Left forelimb (tissue), 1 donor: ENCODE results near the gene ATF4.

ENCODE experiments used
- DNase-seq: peaks from one replicate; pipeline ENCODE4 v3.0.0-alpha.2; 2018; ENCODE audit warnings: low spot score

Gene ATF4, protein sequence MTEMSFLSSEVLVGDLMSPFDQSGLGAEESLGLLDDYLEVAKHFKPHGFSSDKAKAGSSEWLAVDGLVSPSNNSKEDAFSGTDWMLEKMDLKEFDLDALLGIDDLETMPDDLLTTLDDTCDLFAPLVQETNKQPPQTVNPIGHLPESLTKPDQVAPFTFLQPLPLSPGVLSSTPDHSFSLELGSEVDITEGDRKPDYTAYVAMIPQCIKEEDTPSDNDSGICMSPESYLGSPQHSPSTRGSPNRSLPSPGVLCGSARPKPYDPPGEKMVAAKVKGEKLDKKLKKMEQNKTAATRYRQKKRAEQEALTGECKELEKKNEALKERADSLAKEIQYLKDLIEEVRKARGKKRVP

DNA sequence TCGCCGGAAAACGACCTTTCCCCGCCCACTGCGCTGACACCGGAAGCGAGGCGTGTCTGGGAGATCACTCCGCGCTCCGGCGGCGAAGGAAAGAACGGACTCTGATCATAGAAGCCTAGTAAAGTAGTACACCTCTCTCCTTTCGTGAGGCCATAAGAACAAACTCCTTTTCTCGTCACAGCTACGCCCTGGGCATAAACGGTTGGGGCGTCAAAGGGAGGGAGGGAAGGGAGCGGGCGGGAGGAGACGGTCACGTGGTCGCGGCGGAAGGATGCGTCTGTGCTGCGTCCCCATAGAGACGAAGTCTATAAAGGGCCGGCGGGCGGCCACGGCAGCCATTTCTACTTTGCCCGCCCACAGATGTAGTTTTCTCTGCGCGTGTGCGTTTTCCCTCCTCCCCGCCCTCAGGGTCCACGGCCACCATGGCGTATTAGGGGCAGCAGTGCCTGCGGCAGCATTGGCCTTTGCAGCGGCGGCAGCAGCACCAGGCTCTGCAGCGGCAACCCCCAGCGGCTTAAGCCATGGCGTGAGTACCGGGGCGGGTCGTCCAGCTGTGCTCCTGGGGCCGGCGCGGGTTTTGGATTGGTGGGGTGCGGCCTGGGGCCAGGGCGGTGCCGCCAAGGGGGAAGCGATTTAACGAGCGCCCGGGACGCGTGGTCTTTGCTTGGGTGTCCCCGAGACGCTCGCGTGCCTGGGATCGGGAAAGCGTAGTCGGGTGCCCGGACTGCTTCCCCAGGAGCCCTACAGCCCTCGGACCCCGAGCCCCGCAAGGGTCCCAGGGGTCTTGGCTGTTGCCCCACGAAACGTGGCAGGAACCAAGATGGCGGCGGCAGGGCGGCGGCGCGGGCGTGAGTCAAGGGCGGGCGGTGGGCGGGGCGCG, at the start of gene ATF4:
Gene ATF4, plus strand, starts transcription at position 337 of the 880 bp plus-strand sequence. CDS start 884 bp downstream, outside the sequence.
- DNase-seq = peak; percentile 87

DNA sequence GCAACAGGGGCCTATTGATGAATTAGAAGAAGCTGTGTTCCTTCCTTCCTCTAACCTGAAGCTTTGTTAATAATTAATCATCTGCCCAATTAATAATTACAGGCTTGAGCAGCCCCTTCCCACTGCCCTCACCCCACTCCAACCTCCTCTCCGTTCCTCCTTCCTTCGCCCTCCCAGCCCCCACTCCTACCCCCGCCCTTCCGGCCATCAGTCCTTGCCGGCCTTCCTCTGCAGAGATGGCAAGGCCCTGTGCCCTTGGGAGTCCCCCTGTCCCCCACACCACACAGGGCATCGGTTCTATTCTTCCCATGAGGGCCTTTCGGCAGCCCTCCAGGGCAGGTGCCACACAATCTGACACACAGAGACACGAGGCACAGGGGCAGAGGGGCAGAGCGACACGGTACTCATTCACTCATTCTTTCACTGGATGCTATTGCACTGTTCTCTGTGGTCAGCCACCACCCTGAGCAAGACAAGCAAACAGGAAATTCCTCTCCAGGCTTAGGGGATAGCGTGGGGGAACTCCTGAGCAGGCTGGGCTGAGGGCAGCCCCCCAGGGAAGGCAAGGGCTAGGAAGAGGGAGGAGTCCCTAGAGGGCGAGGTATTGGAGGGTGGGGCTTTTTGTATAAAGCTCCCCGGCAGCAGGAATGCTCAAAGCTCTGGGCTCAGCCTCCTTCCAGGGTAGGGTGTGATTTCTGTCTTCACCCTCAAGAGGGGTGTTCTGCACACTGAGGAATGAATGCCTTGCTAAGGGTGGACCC, 48.8 kb upstream of the ATF4 start:
- no peak for DNase-seq

DNA sequence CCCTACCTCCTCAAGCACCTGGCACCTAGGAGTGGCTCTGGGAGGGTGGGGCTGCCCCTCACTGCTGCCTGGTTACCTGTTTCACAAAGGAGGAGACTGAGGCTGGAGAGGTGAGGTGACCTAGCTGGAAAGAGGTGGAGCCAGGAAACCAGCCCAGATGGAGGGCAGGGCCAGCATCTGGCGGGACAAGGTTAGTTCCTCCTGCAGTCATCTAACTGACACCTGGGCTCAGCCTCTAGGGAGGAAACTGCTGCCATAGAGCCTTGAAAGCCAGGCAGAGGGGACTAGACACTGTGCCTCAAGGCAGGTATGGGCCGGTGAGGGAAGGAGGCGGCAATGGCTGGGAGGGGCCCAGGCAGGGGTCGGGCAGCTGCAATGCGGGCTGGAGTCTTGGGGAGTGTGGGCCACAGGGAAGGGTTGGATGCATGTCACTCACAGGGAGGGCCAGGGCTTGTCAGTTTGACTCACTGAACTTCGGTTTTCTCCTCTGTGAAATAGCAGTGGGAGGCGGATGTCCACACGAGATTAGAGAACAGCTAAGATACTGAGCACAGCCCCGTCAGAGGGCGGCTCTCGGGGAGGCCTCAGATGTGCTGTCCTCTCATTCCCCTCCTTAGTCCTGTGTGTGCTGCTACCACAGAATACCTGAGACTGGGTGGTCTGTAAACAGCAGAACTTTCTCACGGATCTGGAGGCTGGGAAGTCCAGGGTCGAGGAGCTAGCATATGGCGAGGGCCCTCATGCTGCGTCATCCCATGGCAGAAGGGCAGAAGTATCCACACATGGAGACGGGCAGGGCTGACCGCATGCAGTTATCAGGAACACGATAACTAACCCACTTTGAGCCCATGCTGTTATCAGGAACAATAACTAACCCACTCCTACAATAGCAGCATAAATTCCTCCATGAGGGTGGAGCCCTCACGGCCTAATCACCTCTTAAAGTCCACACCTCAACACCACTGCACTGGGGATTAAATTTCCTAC, 47.5 kb upstream of the ATF4 start:
- no peak for DNase-seq

DNA sequence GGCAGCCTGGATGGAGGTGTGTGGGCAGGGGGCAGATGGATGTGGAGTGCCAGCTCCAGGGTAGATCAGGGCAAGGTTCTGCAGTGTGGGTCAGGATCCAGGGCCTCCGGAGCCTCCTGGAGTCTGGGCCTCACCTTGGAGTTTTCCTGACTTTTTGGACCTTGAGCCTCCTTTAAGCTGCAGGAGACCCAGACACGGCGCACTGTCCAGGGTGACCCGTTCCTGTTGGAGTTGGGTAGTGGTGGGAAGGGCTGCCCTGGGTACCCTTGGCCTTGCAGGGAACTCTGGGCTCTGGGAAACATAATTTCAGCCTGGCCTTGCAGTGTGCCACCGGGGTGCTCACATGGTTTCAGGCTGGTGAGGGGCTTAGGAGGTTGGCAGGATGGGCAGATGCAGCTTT, 46.5 kb upstream of the ATF4 start:
- DNase-seq = no peak

DNA sequence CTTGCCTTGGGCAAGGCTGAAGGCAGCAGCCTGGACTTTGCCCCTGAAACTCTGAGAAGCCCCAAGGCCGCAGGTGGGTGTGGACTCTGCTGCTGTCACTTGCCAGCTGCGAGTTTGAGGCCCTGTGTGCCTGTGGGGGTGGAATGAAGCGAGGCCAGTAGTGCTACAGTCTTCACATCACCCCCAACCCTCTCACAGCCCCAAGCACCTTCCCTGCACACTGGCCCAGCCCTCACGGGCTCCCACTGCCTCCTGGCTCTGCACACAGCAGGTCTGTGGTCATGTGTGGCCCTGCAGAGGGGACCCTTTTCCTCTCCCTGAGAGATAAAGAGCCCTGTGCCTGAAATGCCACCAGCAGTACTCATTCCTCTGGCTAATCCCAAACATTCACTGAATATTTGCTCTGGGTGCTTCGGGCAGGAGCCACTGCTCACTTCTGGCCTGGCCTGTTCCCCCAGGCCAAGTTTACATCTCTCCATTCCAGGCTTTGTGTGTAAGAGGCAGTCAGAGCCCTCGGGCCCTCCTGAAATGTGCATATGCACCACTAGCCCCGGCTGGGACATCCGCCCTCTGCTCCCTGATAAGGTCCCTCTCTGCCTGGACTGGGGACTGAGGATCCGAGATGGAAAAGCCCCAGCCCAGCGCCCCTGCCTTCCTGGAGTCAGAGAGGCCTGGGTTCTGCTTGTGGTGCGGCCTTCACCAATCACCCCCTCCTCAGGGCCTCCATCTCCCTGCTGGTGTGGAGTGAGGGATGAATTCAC, 45.8 kb upstream of the ATF4 start:
- DNase-seq = no peak

DNA sequence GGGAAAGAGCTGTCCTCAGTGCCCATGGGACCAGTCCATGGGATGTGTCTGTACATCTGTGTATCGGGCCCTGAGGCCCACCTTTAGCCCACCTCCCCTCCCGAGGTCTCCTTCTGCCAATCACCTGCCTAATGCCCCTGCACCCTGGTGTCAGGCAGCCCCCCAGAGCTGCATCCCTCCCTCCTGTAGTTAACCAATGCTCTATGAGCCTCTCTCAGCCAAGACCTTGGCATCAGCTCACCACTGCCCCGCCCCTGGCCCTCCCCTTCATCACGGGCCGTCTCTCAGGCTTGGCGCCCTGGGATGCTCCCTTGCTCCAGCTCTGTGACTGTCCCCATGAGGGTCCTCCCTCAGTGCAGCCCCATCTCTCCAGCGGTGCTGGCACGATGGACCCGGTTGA, 45.0 kb upstream of the ATF4 start:
- DNase-seq = no peak

- DNase-seq = no peak
Measured at GRCh38 chr22:39475902-39476301, 44.5 kb upstream of the ATF4 start.

- no peak for DNase-seq
Measured at GRCh38 chr22:39476664-39477063, 43.7 kb upstream of the ATF4 start.

GRCh38 chr22:39477542-39477941, 42.8 kb upstream of the ATF4 start:
- no peak for DNase-seq

DNA sequence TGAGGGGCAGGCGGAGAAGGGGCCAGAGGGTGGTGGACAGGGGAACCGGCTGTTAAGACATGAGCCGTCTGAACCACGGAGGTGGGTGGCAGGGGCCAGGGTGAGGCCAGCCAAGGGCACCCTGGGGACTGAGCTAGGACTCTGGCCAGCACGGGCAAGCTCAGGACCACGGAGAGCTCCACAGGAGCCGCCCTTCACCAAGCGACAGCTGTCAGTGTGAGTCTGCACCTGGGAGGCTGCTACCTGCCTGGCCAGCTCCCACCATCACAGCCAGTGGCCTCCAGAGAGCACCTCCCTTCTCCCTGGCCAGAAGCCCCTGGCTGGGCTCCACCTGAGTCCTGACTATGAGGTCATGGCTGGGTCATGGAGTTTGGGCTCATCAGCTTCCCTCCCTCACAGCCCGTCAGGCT, 41.9 kb upstream of the ATF4 start:
- DNase-seq = no peak

GRCh38 chr22:39479254-39479653, 41.1 kb upstream of the ATF4 start:
- DNase-seq = no peak

- no peak for DNase-seq
Measured at GRCh38 chr22:39480557-39480956, 39.8 kb upstream of the ATF4 start.

DNA sequence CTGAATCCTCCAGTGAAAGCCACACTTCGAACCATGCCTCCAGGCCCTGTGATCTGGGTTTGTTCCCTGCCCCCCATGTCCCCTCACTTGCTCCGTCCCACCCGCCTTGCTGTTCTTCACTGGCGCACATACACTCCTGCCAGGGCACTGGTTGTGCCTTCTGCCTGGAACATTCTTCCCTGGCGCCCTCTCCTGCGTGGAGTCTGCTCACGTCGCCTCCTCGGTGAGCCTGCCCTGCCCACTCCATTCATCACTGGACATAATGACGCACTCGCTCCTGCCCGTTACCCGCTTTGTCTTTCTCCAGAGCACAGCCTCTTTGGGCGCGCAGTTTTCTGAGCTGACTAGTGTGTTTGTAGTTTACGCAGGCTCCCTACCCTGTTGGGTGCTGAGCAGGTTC, 39.3 kb upstream of the ATF4 start:
- no peak for DNase-seq

GRCh38 chr22:39481595-39481994, 38.8 kb upstream of the ATF4 start:
- no peak for DNase-seq

DNA sequence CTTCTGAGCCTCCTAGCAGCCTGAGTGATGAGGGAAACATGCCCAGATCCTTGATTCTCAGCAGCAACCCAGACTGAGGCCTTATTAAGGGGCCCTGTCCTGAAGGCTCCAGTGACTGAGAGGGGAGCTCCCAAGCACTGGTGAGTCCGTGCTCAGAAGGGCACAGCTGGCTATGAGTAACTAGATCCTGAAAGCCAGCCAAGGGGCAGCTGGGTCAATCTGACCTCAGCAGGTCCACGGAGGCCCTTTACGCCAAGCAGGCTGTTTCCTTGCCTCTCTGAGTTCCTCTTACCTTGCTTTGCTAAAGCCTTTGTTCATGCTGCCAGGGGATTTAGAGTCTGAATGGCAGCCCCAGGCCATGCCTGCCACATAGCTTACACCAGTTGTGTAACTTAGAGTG, 37.6 kb upstream of the ATF4 start:
- no peak for DNase-seq

- no peak for DNase-seq
Measured at GRCh38 chr22:39486951-39487825, 33.2 kb upstream of the ATF4 start.

- DNase-seq = no peak
Measured at GRCh38 chr22:39487826-39488520, 32.4 kb upstream of the ATF4 start.

DNA sequence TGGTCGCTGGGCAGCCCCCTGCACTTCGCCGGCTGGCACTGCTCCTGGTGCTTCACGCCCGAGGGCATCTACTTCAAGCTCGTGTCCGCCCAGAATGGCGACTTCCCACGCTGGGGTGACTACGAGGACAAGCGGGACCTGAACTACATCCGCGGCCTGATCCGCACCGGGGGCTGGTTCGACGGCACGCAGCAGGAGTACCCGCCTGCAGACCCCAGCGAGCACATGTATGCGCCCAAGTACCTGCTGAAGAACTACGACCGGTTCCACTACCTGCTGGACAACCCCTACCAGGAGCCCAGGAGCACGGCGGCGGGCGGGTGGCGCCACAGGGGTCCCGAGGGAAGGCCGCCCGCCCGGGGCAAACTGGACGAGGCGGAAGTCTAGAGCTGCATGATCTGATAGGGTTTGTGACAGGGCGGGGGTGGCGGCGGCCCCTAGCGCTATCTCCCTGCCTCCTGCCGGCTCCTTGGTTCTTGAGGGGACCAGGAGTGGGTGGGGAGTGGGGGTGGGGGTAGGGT, 31.7 kb upstream of the ATF4 start:
- no peak for DNase-seq
